GM19035 (cell line): ENCODE results near the gene ATP6V0A1.
A peak's percentile ranks its signal among the peaks of the same experiment; 100 is the strongest.
"Not testable (repeated sequence)": the region's sequence is repeated elsewhere in the genome, so short reads cannot be mapped to it uniquely, and the experiment has no call there.

ENCODE experiments used
- ATAC-seq: cut with Tn5 transposase; IDR thresholded peaks from one replicate; pipeline ENCODE4 v1.9.1; 2021; ENCODE audit not compliant: unreplicated experiment

The ATP6V0A1 gene

GRCh38 chr17:42458497-42459255 is at the start of gene ATP6V0A1:
Gene ATP6V0A1, plus strand, starts transcription at chr17:42458878. Its CDS starts 2,017 bp downstream, at chr17:42460895.
- peak; percentile 67 for ATAC-seq

DNA sequence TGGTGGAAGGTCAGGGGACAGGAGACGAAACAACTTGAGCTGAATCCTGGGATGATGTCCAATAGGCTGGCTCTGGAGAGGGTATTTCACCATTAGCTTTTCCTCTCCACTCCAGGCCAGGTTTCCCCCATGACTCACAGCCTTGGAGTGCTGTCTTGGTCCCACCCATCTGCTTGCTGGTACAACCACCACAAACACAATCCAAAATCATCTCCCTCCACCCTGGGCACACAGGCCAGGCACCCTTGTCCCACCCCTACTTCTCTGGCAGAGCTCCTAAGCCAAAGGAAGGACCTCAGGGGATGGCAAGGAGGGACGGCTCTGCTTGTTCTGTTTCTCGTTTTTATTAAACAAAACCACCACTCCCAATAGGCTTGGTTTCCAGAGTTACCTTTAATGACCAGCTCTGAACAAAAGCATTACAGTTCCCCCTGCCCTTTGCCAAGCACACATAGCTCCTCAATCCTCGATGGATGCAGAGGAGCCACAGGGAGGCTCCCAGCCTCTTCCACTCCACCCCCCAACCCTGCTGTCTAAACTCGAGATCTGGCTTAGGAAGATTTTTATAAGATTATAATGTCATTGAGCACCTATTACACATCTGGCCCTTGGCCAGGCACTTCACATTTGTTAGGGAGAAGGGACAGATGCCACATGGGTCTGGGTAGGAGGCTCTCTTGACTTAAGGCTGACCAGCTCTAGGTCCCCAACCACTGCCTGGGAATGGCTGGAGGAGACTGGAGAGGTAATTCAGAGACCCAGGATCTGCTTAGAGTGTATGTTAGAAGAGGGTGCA is 49.0 kb upstream of the ATP6V0A1 start:
- ATAC-seq: no peak

GRCh38 chr17:42410319-42410685 is 48.4 kb upstream of the ATP6V0A1 start:
- no peak for ATAC-seq

GRCh38 chr17:42411361-42411760 is 47.3 kb upstream of the ATP6V0A1 start:
- ATAC-seq: no peak

- ATAC-seq: no peak
These were observed 46.6 kb upstream of the ATP6V0A1 start for GRCh38 chr17:42411905-42412679.

- no peak for ATAC-seq
These were observed 45.1 kb upstream of the ATP6V0A1 start for GRCh38 chr17:42413464-42414040.

DNA sequence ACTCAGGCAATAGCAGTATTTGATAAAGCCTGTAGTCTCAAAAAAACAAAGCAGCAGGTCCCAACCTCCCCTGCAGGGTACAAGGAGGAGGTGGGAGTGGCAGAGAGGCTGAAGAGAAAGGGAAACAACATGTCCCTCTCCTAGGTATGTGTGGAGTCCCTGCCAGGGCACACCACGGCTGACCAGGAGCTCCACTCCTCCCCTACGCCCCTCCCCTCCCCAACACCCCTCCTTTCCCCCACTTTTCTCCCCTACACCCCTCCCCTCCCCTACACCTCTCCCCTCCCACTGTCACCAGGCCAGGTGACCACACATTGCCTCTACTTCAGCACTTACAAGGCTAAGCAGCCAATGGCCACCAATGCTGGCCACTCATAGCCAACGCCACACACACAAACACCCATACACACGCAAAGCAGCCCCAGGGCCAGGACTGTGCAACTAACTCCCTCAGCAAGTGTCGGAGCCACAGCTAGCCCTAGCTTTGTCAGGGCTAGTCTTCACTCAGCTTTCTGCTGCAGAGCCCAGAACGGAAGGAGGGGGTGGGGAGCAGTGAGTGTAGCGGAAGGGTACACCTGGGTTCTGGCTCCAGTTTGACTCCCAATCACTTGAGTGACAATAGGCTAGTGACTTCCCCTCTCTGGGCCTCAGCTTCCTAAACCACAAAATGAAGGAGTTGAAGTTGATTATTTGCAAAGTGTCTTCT is 43.8 kb upstream of the ATP6V0A1 start:
- ATAC-seq: no peak

- not testable (repeated sequence) for ATAC-seq
These were observed 40.7 kb upstream of the ATP6V0A1 start for GRCh38 chr17:42417981-42418380.

DNA sequence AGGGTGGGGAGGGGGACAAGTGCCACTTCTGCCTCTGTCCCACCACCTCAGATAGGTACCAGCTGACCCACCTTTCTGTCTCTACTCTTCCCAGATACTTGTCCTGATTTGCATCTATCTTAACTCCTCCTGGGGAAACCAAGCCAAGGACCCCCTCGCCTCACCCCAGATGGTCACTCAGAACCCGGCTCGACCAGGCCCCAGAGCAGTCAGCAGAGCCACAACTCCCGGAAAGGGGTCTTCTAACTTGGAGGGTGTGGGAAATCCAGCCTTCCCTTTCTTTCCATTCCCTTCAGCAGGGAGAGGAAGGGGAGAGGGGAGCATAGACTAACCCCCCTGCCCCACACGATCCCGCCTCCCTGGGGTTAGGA is 37.6 kb upstream of the ATP6V0A1 start:
- ATAC-seq: no peak

- ATAC-seq: no peak
These were observed 37.0 kb upstream of the ATP6V0A1 start for GRCh38 chr17:42421507-42422338.

DNA sequence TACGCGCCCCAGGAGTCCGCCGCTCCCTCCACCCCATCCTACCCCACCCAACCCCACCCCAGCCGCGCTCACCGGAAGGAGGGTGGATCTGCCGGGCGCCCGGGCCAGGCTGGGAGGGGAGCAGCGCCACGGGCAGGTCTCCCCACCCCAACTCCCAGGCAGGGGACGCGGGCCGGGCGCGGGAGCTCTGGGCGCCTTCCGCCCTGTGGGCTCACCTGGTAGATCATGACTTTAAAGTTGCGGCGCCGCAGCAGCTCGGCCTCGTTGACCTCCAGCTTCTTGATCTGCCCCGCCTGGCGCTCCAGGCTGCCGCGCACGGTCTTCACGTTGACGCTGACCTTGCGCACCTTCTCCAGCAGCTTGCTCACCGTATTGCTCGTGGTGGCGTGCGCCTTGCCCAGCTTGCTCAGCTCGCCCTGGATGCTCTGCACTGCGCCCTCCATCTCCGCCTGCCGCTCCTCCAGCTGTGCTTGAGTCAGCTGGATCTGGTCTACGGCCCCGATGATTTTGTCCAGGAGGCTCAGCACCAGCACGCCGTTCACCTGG is 36.2 kb upstream of the ATP6V0A1 start:
- no peak for ATAC-seq

DNA sequence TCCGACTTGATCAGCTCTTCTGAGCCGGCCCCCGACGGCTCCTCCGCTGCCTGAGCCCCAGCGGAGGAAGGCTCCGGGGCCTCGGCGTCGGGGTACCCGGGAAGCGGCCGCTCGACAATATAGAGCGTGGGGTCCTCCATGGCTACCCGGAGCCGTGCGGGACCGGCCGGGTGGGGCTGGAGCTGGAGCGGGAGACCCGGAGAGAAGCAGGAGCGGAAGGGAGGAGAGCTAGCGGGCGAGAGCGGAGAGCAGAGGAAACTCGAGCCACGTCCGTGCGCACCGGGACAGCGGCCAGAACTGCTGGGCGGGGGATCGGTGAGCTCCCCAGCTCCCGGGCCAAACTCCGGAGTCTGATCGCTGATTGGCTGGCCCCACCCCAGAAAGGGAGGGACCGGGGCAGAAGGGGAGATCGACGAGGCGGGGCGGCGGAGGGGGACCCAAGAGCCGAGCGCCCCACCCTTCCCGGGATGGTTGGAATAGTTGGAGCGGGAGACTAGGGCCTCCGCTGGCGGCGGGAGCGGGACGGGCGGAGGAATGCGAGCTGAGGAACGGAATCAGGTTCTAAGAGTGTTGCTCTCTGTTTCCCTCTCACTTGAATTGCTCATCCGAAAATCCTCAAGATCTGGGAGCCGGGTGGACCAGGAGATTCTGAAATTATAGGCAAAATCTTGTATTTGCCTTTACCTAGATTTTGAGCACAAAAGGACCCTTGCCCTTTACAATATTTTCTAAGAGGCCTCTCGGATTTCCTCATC is 35.5 kb upstream of the ATP6V0A1 start, which contains the start of gene CAVIN1:
TSS of gene CAVIN1 (minus strand) at position 299 of the 755 bp plus-strand sequence. CDS start at position 140, 159 bp downstream.
- ATAC-seq: no peak

- ATAC-seq: no peak
These were observed 34.9 kb upstream of the ATP6V0A1 start for GRCh38 chr17:42423766-42424165.

- ATAC-seq: no peak
These were observed 33.6 kb upstream of the ATP6V0A1 start for GRCh38 chr17:42424991-42425610.

- ATAC-seq: no peak
These were observed 30.3 kb upstream of the ATP6V0A1 start for GRCh38 chr17:42428141-42428944.

DNA sequence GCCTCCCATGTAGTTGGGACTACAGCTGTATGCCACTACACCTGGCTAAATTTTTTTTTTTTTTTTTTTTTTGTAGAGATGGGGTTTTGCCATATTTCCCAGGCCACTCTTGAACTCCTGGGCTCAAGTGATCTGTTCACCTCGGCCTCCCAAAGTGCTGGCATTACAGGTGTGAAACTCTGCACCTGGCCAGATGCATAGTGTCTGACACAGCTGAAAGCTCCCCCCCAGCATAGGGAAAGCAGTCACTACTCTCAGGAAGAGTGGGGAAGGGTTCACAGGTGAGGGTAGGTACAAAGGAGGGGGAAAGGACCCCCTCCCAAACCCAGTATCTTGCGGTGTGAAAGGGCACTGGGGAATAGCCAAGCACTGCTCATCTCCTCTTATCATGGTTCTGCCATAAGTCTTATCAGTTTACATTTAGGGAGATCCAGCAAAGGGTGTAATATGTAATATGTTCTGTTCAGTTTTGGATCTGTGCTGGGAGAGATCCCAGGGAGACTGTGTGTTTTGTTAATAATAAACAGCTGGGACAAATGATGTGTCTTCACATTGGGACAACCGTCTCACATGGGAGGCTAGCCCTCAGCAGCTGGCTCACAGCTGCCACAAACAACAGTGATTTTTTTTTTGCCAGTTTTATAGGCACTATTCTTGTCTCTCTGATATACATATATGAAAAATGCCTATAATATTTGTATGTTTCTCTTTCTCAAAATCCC is 28.8 kb upstream of the ATP6V0A1 start:
- no peak for ATAC-seq

- ATAC-seq: no peak
These were observed 26.9 kb upstream of the ATP6V0A1 start for GRCh38 chr17:42431758-42432161.
